Measurements from ENCODE around the gene PTBP3. TPM values are rescaled to one million over a fixed set of nuclear protein-coding genes. Genes with fewer than 3 reads are reported as not detected.
A peak's percentile ranks its signal among the peaks of the same experiment; 100 is the strongest.

Gene PTBP3
- total and polyA plus RNA-seq, 2 of the 13 experiments (the other 11 are each of a cell fraction or from before 2014, with no cell fraction given) = 52.8 to 61.1 TPM

DNA sequence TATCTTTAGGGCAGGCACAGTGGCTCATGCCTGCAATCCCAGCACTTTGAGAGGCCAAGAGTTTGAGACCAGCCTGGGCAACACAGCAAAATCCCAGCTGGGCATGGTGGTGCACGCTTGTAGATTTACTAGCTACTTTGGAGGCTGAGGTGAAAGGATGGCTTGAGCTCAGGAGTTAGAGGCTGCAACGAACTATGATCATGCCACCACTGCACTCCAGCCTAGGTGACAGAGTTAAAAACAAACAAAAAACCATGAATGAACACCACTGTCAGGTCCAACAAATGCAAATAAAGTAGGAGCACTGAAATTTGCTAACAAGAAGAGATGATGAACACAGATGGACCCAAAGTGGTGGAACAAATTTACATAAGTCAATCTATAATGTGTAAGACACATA is 4.9 kb downstream of the PTBP3 start (continued):
- TF ChIP-seq ZEB1 (IDR thresholded peaks at IDR 0.05; ENCODE audit: insufficient replicate concordance, low read depth) (no peak), NCOA5 (CRISPR knock-in tag; IDR thresholded peaks at IDR 0.05) (no peak), ZBTB42 (CRISPR knock-in tag; IDR thresholded peaks at IDR 0.05) (no peak), SNRNP70 (IDR thresholded peaks at IDR 0.05; ENCODE audit: low read depth, low read length) (no peak), ZNF296 (CRISPR knock-in tag; conservative IDR thresholded peaks at IDR 0.05) (no peak), HMG20B (CRISPR knock-in tag; conservative IDR thresholded peaks at IDR 0.05) (no peak), ZNF749 (CRISPR knock-in tag; IDR thresholded peaks at IDR 0.05; ENCODE audit: borderline replicate concordance) (no peak), SALL2 (CRISPR knock-in tag; IDR thresholded peaks at IDR 0.05) (no peak), ZNF20 (CRISPR knock-in tag; IDR thresholded peaks at IDR 0.05) (no peak), ZNF567 (CRISPR knock-in tag; IDR thresholded peaks at IDR 0.05; ENCODE audit: borderline replicate concordance) (no peak), CENPX (CRISPR knock-in tag; IDR thresholded peaks at IDR 0.05) (no peak), ZNF552 (CRISPR knock-in tag; IDR thresholded peaks at IDR 0.05; ENCODE audit: borderline replicate concordance) (no peak), LCORL (IDR thresholded peaks at IDR 0.05) (no peak), LCORL (CRISPR knock-in tag; IDR thresholded peaks at IDR 0.05) (0 out of 2 replicates have a peak, but pooled peaks have one; percentile 25), SIN3A (IDR thresholded peaks at IDR 0.05; ENCODE audit: borderline replicate concordance, low read depth, low read length) (no peak), ZBTB7A (CRISPR knock-in tag; IDR thresholded peaks at IDR 0.05) (no peak), HOXD1 (CRISPR knock-in tag; IDR thresholded peaks at IDR 0.05) (no peak), ZNF34 (CRISPR knock-in tag; IDR thresholded peaks at IDR 0.05; ENCODE audit: borderline replicate concordance) (no peak), ZNF782 (CRISPR knock-in tag; IDR thresholded peaks at IDR 0.05; ENCODE audit: borderline replicate concordance) (no peak), KLF9 (CRISPR knock-in tag; IDR thresholded peaks at IDR 0.05; ENCODE audit: low read depth) (no peak), PHF8 (CRISPR knock-in tag; IDR thresholded peaks at IDR 0.05) (no peak), NR2C2 (CRISPR knock-in tag; IDR thresholded peaks at IDR 0.05; ENCODE audit: borderline replicate concordance) (peak; percentile 28; the same call in 1 of the 2 replicates), IKZF4 (CRISPR knock-in tag; IDR thresholded peaks at IDR 0.05; ENCODE audit: borderline replicate concordance, low read depth, not compliant biosample characterization) (no peak)
- TF ChIP-seq, protein P1, sequence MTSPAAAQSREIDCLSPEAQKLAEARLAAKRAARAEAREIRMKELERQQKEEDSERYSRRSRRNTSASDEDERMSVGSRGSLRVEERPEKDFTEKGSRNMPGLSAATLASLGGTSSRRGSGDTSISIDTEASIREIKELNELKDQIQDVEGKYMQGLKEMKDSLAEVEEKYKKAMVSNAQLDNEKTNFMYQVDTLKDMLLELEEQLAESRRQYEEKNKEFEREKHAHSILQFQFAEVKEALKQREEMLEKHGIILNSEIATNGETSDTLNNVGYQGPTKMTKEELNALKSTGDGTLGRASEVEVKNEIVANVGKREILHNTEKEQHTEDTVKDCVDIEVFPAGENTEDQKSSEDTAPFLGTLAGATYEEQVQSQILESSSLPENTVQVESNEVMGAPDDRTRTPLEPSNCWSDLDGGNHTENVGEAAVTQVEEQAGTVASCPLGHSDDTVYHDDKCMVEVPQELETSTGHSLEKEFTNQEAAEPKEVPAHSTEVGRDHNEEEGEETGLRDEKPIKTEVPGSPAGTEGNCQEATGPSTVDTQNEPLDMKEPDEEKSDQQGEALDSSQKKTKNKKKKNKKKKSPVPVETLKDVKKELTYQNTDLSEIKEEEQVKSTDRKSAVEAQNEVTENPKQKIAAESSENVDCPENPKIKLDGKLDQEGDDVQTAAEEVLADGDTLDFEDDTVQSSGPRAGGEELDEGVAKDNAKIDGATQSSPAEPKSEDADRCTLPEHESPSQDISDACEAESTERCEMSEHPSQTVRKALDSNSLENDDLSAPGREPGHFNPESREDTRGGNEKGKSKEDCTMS (CRISPR knock-in tag; conservative IDR thresholded peaks at IDR 0.05) = no peak
- TF ChIP-seq, protein P2, sequence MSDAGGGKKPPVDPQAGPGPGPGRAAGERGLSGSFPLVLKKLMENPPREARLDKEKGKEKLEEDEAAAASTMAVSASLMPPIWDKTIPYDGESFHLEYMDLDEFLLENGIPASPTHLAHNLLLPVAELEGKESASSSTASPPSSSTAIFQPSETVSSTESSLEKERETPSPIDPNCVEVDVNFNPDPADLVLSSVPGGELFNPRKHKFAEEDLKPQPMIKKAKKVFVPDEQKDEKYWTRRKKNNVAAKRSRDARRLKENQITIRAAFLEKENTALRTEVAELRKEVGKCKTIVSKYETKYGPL (CRISPR knock-in tag; IDR thresholded peaks at IDR 0.05) = no peak
- TF ChIP-seq, protein P3, sequence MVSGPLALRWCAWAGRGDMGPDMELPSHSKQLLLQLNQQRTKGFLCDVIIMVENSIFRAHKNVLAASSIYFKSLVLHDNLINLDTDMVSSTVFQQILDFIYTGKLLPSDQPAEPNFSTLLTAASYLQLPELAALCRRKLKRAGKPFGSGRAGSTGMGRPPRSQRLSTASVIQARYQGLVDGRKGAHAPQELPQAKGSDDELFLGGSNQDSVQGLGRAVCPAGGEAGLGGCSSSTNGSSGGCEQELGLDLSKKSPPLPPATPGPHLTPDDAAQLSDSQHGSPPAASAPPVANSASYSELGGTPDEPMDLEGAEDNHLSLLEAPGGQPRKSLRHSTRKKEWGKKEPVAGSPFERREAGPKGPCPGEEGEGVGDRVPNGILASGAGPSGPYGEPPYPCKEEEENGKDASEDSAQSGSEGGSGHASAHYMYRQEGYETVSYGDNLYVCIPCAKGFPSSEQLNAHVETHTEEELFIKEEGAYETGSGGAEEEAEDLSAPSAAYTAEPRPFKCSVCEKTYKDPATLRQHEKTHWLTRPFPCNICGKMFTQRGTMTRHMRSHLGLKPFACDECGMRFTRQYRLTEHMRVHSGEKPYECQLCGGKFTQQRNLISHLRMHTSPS (CRISPR knock-in tag; IDR thresholded peaks at IDR 0.05; ENCODE audit: low read depth) = no peak
- TF ChIP-seq, protein P4, sequence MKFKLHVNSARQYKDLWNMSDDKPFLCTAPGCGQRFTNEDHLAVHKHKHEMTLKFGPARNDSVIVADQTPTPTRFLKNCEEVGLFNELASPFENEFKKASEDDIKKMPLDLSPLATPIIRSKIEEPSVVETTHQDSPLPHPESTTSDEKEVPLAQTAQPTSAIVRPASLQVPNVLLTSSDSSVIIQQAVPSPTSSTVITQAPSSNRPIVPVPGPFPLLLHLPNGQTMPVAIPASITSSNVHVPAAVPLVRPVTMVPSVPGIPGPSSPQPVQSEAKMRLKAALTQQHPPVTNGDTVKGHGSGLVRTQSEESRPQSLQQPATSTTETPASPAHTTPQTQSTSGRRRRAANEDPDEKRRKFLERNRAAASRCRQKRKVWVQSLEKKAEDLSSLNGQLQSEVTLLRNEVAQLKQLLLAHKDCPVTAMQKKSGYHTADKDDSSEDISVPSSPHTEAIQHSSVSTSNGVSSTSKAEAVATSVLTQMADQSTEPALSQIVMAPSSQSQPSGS (CRISPR knock-in tag; IDR thresholded peaks at IDR 0.05) = no peak
